H1 (cell line): Measurements from ENCODE around the gene KSR2. TPM values are rescaled to one million over a fixed set of nuclear protein-coding genes. Genes with fewer than 3 reads are reported as not detected.

ENCODE experiments used
- EGR1 ChIP-seq: IDR thresholded peaks from 2 replicates; pipeline ENCODE4 v1.6.1; 2011; ENCODE audit warnings: low read depth, low read length, borderline replicate concordance
- EP300 ChIP-seq, 2 experiments: IDR thresholded peaks; 1 replicate in 1 of 2; 2 replicates in 1 of 2; pipeline ENCODE4 v1.6.1; 2011 to 2012; ENCODE audit warnings: low read depth in 2 of 2, low read length in 2 of 2, mild to moderate bottlenecking in 2 of 2, borderline replicate concordance in 1 of 2, inconsistent platforms in 1 of 2, moderate library complexity in 1 of 2
- JUND ChIP-seq: IDR thresholded peaks from 2 replicates; pipeline ENCODE4 v1.6.1; 2011; ENCODE audit warnings: mild to moderate bottlenecking, improper control_type of control experiment, low read length
- KDM4A ChIP-seq: IDR thresholded peaks from one replicate; pipeline ENCODE4 v1.7.1; 2012; ENCODE audit warnings: low read depth, mild to moderate bottlenecking, moderate library complexity, low read length, inconsistent platforms; ENCODE audit not compliant: severe bottlenecking
- SP4 ChIP-seq: IDR thresholded peaks from 2 replicates; pipeline ENCODE4 v1.6.1; 2012; ENCODE audit warnings: low read length, inconsistent platforms
- YY1 ChIP-seq: IDR thresholded peaks from 2 replicates; pipeline ENCODE4 v1.6.1; 2011; ENCODE audit warnings: low read depth, mild to moderate bottlenecking, low read length
- polyA plus RNA-seq, 7 experiments: library from polyadenylated mRNA; depleted of rRNA in 3 of 7; stranded (reverse) in 5 of 7; unstranded in 2 of 7; fragments of >200 nt in 5 of 7; fragments of 200-250 nt in 2 of 7; gene quantifications; 1 replicate in 5 of 7; 2 replicates in 1 of 7; 4 replicates in 1 of 7; pipeline versions ENCODE4 v1.2.1 to v1.2.3, GENCODE V29; 2011 to 2013; ENCODE audit warnings: missing spikeins in 2 of 7, mixed read lengths in 2 of 7
- total RNA-seq: library from RNA; stranded (reverse); fragmentation: NEBNext Ultra II Directional; extraction: Animal tissue kit (Norgen Biotek cat#: 25700); gene quantifications from 2 replicates; pipeline ENCODE4 v1.2.1, GENCODE V29; 2021

The KSR2 gene
- total and polyA plus RNA-seq, 2 of the 8 experiments (the other 6 are each of a cell fraction or from before 2014, with no cell fraction given): 0.74 to 2.2 TPM

- no peak for TF ChIP-seq EP300 (IDR thresholded peaks at IDR 0.05; ENCODE audit: borderline replicate concordance in 1 of 2, low read depth in 2 of 2, low read length in 2 of 2)
- no peak for TF ChIP-seq EGR1
- TF ChIP-seq JUND: no peak
- TF ChIP-seq SP4: no peak
- no peak for TF ChIP-seq KDM4A
- TF ChIP-seq YY1: no peak
These were observed 64.7 kb downstream of the KSR2 start (continued) for GRCh38 chr12:117904051-117904450.
